NCI-H526 (cell line): ENCODE data around the gene KCNJ15.
A peak's percentile ranks its signal among the peaks of the same experiment; 100 is the strongest.
"Not testable (repeated sequence)": the region's sequence is repeated elsewhere in the genome, so short reads cannot be mapped to it uniquely, and the experiment has no call there.

Source experiments
- DNase-seq, 2 experiments: peaks; one replicate each; lab custom pipeline; 2025; lab: John Stamatoyannopoulos, UW

Gene KCNJ15

DNA sequence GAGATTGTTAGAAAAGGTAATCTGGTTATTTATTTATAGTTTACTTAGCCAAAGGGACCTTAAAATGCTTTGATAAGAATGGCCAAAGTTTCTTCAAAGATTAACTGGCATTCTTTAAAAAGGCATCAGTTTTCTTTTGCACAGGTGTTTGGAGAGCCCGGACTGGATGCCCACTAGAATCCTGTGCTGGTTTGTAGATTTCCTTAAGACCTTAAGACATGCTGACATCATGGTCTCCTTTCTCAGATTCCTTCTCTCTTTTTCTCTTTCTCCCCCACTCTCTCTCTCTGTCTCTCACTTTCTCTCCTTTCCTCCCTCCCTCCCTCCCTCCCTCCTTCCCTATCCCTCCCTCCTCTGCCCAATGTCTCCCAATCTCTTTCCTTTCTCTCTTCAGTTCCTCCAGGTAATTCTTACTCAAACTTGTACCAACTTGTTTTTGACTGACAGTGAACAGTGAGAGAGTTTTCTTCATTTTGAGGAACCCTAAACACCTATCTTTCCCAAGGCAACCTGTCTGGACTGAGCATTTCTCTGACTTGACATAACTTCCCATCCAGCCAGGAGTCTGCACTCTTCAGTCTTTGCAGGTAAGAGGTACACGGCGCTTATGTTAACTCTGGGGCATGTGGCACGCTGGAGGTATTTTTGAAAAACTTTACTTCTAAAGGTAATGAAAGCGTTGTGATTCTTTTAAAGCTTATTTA lies at the start of gene KCNJ15:
Gene KCNJ15, plus strand, starts transcription at position 393 of the 704 bp plus-strand sequence. CDS start 42,271 bp downstream, outside the sequence.
- DNase-seq, result no peak

DNA sequence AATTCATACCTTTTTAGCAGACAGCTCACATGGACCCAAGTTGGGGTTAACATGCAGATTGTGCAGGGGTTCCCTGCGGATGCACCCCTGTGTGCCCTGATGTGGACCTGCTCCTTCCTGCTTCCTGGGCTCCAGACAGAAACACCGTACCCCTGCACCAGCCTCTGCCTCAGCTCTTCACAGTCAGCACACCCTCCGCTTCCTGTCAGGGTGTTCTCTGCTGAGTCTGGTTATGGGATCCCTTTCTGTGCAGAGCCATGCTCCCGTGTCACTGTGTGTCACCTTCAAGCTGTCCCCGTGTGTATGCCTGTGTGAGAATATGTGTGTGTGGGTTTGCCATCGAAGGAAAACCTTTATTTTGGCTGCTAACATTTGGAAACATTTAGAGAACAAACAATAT lies 48.7 kb upstream of the KCNJ15 start:
- no peak for DNase-seq

DNA sequence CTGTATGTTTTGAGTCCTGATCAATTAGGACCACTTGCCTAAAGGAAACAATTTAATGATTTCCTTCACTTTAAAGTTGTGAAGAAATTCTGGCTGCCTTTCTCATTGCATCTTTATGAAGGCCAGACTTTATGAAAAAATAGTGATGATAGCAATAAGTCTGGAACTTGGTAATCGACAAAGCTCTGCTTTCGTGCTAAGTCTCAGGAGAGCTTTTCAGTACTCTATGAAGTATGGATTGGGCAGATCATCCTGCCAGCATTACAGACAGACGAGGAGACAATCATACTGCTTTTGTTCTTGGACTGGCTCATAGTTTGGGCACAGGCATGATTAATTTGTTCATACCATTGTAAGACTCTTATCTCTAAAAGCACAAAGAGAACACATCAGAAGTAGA lies 45.5 kb upstream of the KCNJ15 start:
- DNase-seq, result no peak

DNA sequence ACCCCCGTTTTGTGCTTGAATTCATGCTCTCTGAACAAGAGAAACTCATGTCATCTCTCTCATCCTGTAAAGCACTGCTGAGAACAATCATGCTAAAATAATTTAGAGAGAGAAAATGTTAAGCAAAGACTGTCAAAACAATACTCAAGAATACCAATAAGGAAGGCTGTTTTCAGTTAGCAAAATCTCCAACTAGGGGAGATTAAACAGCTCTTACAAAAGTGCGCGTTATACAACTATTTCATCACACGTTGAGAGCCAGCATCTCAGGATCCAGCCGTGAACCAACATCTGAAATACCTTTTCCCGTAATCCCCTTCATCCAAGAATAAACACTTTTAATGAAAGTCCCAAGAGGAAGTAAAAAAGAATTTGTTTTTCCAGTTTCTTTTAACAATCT lies 44.1 kb upstream of the KCNJ15 start:
- DNase-seq, result no peak

DNA sequence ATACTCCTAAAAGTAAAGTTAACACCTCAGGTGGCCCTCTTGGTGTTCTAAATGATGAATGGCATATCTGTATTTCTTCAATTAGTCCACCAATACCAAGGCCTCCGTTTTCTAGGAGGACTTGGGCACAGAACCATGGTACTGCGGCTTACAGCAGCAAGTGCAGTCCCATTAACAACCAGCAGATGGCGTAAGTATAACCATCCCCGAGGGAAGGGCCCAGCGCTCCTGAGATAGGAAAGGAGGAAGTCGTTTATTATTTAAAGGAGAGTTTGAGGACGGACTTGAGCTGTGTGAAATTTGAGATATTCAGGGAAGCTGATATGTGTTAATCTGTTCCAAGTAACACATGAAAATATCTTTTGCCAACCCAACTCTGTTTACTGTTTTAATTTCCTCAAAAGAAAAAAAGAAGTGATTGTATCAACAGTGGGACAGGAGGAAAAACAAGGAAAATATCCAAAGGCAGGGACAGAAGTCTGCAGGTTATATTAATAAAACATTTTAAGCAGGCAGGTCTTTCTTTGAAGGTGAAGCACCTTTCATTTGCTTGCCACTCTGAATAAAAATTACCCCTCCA lies 37.7 kb upstream of the KCNJ15 start:
- peak; percentile 73 to 87 for DNase-seq

DNA sequence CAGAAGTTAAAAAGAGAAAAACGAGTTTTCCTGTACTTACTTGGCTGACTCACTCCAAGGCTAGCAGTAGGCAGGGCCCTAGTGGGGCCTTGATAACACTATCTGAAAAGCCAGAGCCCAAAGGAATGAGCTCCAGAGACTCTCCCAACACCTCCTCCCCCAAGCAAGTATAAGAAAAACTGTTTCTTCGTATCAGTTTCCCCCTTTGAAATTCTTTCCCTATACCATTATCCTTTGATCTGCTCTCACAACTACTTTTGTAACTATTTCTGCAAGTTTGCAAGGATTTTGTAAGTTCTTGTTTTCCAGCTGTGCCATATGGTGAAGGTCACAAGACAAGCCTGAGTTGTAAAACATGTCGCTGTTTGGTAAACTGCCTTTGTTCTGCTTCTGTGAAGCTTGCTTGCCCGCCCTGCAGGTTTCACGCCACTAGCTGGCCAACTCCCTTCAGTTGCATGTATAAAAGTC lies 36.5 kb upstream of the KCNJ15 start:
- no peak for DNase-seq

DNA sequence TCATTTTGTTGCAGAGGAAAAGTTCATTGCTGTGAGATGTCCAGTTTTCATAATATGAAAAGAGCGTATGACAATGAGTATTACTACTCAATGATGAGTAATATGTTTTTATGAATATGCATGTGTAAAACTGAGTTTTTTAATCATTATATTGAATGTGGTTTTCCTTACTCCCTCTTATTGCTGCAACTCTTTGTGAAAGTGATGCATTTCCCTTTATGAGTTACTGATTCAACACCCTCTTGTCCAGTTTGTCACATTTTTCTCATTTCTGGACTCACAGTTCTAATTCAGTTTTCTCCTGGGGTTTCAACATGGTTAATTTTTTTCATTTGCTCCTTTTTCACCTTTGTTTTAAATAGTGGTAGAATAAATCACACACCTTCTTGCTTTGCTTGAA lies 35.2 kb upstream of the KCNJ15 start:
- no peak for DNase-seq

DNA sequence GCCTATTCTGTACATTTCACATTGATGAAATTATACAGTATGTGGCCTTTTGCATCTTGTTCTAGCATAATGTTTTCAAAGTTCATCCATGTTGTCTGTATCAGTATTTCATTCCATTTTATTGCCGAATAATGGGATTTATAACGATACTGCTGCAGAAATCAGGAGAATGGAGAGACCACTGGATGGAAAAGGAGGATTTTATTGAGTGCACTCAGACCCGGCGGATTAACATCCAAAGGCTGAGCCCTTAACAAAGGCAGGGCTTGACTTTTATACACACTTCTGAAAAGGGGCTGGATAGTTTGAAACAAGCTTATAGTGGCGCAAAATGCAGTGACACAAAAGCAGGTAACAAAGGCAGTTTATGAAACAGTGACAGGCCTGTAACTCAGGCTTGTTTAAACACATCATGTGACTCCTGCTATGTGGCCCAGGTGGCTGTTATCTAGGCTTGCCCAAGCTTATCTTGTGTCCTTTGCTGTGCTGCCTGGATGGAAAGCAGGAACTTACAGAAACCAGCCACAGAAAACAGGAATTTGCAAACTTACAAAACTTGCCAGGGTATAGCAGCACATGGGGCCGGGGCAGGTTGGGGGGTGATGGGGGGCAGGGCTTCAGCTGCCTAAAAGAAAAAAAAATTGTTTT lies 32.8 kb upstream of the KCNJ15 start:
- no peak for DNase-seq

DNA sequence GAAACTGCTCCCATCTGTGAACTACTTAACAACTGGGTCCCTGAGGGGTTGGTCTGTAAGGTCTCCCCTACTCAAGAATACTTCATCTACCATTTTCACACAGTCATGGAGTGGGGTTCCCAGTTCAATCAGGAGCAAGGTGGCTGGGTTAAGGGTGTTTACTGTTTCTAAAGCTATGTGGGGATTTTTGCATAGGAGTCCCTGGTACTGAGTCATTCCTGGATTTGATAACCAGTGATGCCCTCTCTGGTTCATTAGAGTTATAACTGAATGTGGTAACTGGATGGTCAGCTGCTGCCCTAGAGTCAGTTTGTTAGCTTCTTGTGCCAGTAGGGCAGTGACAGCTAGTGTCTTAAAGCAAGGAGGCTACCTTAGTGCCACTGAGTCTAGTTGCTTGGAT lies 29.4 kb upstream of the KCNJ15 start:
- no peak for DNase-seq

DNA sequence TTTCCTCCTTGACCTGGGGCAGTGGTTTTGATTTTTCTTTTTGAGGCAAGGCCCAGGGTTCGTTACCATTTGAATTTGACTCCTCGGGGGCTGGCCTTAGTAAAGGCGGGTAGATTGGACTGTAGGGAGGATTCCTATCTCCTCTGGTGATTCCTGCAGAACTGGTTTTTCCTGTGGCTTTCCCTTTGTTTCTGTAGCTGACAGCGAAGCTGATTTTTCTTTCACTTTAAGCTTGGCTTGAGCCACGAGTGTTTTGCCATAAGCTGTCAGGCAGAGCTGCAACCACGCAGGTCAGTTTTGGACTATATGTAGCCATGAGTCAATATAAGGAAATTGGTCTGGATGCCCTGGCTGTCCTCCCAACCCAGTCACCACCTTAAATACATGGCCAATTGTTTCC lies 28.7 kb upstream of the KCNJ15 start:
- peak in 1 of 2 experiments; percentile 40 for DNase-seq

DNA sequence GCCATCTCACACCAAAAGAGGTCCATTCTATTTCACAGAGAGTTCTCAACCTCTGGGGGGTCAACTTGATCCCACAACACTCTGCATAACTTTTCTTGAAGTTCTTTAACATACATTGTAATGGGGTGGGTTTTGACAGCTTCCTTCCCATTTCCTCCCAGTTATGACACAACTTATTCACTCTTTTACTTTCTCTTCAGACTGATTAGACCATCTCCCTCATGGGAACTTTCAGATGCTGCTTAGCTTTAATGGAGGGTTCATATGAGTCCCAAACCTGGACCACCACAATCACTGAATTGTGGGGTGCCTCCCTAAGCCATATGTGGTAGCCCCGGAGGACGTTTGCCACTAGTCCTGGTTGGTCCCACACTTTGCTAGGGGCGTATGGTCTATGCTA lies 28.3 kb upstream of the KCNJ15 start:
- no peak for DNase-seq

DNA sequence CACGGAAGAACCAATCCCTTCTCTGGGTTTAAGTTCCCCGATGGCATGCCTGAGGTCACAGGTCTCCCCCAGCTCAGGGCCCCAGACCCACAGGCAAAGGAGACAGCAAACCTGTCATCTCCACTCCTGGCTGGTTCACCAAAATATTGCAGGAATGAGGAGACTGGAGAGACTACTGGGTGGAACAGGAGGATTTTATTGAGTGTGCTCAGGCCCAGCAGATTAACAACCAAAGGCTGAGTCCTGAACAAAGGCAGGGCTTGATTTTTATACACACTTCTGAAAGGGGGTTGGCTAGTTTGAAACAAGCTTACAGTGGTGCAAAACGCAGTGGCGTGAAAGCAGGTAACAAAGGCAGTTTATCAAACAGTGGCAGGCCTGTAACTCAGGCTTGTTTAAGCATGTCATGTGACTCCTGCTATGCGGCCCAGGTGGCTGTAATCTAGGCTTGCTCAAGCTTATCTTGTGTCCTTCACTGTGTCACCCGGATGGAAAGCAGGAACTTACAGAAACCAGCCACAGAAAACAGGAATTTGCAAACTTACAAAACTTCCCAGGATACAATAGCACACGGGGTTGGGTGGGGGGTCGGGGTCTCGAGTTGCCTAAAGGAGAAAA lies 27.4 kb upstream of the KCNJ15 start:
- DNase-seq, result no peak

DNA sequence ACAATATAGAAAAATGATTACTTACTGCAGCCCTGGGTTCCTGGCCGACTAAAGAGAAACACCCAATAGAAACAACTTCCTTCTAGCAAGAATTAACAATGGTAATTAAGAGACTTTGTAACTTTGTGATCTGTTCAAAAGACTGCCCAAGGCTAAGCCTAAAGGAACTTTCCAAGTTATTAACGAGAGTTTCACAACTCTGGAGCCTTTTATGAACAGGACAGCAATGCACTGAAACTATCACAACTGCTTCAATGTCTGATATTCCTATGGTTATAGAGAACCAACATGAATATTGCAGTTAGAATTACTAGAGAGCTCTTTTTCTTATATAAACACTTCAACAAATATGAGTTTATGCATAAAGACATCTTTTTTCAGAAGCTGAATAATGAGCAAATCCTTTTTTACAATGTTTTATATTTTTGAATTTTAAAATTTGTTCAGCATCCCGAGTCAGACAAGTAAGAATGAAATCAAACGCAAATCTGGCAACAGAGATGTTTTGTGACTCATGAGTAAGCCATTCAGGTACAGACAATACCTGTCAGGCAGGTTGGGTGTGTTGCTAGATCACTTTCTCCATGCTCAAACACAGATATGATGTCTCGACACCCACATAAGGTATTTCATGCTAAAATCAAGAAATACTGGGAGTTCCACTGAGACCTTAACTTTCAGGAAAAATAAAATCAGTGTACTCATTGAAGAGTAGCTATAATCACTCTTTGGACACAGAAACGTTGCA lies 22.2 kb upstream of the KCNJ15 start:
- peak in 1 of 2 experiments; percentile 4 for DNase-seq

DNA sequence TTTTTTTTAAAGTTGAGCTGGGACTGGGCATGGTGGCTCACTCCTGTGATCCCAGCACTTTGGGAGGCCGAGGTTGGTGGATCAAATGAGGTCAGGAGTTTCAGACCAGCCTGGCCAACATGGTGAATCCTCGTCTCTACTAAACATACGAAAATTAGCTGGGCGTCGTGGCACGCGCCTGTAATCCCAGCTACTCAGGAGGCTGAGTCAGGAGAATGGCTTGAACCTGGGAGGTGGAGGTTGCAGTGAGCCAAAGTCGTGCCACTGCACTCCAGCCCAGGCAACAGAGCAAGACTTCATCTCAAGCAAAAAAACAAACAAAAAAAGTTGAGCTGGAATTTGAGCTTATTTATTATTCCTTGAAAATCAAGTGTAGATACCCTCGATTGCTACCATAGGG lies 21.5 kb upstream of the KCNJ15 start:
- DNase-seq, result not testable (repeated sequence)

DNA sequence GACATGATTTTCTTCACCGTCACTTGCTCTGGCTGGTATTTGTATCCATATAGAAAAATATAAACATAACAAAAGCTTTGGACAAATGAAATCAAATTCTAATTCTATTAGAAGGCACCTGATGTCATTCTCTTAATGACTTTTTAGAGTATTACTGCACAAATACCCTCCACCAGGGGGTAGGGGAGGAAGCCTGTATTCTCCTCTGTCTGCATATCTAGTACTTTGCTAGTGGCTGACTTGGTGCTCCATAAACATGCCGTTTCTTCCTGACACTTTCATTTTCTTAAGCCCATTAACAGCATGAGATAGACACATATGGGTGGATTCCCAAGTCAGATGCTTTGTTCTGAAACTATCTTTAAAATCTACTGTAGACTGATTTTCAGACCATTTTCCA lies 20.6 kb upstream of the KCNJ15 start:
- no peak for DNase-seq

DNA sequence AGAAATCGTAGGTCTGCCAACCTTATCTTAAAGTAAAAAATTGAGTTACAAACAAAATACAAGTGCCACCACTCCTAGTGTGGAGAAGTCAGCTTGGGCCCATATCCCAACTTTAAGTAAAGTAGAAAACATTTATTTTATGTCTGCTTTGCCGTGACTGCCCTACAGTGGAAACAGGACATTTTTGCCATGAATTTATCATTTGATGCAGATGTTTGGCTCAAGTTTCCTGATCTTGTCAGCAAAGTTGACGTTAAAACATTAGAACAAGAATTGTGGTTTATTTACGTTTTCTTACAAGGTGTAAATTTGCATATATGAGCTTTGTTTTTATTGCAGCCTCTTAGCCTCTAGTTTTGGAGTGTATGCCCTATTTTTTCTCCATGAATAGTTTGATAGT lies 17.1 kb upstream of the KCNJ15 start:
- DNase-seq, result no peak

DNA sequence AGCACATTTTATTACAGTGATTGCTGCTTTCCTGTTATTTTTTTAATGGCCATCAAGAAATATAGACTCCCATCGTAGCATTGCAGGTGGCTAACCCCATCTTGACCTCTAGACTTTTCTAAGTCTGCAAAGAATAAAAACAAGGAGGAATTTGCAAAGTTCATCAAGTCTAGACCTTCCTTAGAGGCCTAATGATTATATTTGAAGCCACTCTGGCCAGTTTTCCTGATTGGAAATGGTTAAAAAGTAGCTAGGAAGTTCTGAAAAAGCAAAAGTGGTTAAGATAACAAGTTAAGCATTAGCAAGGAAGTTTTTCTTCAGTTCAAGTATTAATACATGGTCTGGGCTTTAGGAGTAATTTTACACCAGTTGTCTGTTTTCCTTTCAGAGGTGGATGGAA lies 16.7 kb upstream of the KCNJ15 start:
- no peak for DNase-seq

DNA sequence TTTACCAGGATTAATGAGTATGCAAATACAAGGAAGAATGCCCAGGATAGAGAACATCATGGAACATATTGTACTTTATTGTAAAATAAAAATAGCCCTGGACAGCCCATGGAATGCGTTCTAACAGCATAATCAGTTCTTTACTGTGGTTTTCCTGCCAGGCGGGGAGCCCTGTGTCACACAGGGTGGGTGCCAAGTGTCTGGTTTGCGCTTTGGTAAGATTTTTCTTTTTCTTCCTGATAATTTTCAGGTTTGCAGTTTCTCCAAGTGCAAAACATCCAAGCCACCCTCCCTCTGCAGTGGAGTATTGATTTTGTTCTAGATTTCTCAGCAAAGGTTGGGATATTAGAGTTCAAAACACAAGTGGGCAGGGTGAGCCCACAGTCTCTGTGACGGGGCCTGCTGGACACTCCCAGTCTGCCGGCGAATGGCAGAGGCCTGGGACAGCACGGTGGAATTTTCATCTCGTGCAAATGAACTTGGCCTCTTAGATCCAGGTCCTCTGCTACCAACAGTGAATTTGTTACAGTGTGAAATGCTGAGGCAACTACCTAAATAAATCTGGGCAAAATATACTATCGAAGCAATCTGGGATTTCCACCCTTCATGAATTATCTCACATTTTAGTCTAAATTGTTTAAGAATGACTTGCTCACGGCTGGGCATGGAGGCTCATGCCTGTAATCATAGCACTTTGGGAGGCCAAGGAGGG lies 15.6 kb upstream of the KCNJ15 start:
- DNase-seq, result no peak

DNA sequence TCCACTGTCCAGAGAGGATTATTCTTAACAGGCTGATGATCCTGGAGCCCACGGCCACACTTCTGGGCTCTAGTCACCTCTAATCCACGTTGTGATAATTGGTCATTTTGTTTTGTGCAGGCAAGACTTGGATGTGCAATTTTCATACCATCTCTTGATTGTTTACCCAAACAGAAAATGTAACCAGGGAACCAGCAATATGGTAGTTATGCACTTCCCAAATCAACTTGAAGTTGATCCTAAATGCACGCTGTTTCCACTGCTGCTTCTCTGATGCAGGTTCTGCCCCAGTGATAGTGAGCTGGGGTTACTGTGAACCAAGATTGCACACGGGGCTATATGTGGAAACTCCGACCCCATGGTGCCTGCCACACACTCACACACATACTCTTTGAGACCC lies 14.7 kb upstream of the KCNJ15 start:
- DNase-seq, result no peak

DNA sequence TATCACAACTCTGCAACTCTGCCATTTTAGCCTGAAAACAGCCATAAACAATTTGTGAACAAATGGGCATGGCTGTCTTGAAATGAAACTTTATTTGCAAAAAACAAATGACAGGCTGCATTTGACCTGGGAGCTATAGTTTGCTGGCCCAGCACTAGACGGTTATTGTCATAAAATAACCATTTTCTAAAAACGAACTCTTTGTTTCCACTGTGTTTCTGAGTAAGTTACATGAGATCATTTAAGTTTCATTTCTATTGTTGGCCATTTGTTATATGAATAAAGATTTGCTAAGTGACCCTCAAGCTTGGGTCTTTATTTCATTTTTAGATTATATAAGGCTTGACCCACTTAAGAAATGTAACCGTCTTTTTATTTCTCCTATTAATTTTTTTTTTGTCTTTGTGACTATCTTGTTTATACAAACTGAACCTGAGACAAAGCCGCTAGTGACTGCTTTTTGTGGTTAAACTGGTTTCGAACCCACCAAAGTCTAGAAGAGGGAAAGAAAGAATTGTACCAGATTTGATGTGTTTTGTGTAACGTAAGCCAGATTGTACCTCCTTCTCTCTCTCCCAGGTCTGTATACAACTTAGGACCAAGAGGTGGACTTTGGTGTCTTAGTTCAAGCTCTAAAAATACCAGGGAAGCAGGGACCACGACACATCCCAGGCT lies 12.9 kb upstream of the KCNJ15 start:
- no peak for DNase-seq

DNA sequence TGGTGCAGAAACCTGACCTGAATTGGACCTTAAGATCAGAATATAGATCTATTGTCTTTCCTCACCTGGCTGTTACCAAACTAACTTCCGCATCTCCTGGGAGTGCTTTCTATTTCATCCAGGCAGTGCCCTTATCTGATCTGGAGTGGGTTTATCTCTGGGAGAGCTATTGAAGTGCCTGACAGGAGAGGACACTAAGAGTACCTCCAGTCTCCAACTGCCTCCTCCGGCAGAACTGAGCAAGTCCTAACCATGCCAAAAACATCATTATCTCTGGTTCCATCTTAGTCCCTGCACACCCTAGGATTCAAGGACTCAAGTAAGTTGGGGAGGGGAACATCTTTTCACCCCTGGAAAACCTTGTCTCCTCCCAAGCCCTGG lies 12.4 kb upstream of the KCNJ15 start:
- DNase-seq, result no peak
